Stimulated activated CD4-positive, alpha-beta T cell treated with anti-CD3 and anti-CD28 coated beads, TNF-alpha, amount 100 ng/mL, for 4 hours (primary cell): ENCODE results near the gene RDH8.
A peak's percentile ranks its signal among the peaks of the same experiment; 100 is the strongest.

Source experiments
- DNase-seq, 3 experiments: peaks; one replicate each; pipeline ENCODE4 v3.0.0-alpha.2; 2020; ENCODE audit warnings: low read depth in 3 of 3

Gene RDH8, protein sequence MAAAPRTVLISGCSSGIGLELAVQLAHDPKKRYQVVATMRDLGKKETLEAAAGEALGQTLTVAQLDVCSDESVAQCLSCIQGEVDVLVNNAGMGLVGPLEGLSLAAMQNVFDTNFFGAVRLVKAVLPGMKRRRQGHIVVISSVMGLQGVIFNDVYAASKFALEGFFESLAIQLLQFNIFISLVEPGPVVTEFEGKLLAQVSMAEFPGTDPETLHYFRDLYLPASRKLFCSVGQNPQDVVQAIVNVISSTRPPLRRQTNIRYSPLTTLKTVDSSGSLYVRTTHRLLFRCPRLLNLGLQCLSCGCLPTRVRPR

DNA sequence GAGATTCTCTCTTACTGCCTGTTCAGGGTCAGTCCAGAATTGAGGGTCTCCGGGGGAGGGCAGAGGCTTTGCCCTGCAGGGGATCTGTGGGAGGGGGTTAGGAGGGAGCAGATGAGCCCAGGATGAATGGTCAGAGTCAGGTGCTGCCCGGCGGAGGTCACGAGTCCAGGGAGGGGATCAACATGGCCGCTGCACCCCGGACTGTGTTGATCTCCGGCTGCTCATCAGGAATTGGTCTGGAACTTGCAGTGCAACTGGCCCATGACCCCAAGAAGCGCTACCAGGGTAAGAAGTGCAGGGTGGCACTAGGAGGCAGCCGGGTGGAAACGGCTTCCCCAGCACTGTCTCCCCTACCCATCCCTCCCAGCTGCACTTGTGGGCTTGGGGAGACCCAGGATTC, at the start of gene RDH8:
Gene RDH8, plus strand, starts transcription at position 168 of the 400 bp plus-strand sequence. Its CDS starts 15 bp downstream, at position 183.
- DNase-seq: no peak

DNA sequence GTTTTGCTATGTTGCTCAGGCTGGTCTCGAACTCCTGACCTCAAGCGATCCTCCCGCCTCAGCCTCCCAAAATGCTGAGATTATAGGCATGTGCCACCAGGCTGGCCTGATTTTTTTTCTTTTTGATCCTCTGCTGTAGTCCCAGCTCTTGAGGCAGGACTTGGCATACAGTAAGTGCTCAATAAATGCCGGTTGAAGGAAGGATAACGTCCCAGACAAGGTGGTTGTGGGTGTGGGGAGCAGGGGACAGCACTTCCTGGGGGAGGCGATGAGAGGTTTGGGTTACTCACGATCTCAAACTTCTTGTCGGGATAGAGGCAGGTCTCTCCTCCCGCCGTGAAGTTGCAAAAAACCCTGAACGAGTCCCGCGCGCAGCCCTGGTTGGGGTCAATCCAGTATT, 47.3 kb upstream of the RDH8 start:
- DNase-seq: no peak

GRCh38 chr19:9966448-9966847, 46.8 kb upstream of the RDH8 start:
- DNase-seq: no peak

DNA sequence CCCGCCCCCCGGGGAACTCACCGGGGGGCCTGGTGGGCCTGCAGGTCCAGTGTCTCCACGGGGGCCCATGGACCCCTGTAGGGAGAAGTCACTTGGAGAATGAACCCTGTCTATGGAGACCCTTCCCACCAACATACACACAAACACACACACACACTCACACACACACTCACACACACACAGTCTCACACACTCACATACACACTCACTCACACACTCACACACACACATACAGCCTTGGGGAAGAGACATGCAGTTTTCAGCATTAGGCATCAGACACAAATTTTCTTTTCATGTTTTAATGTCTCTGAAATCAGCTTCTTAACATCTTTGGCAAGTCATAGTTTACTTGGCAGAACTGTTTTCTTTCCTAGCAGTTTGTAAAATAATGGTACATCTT, 46.0 kb upstream of the RDH8 start:
- no peak for DNase-seq

DNA sequence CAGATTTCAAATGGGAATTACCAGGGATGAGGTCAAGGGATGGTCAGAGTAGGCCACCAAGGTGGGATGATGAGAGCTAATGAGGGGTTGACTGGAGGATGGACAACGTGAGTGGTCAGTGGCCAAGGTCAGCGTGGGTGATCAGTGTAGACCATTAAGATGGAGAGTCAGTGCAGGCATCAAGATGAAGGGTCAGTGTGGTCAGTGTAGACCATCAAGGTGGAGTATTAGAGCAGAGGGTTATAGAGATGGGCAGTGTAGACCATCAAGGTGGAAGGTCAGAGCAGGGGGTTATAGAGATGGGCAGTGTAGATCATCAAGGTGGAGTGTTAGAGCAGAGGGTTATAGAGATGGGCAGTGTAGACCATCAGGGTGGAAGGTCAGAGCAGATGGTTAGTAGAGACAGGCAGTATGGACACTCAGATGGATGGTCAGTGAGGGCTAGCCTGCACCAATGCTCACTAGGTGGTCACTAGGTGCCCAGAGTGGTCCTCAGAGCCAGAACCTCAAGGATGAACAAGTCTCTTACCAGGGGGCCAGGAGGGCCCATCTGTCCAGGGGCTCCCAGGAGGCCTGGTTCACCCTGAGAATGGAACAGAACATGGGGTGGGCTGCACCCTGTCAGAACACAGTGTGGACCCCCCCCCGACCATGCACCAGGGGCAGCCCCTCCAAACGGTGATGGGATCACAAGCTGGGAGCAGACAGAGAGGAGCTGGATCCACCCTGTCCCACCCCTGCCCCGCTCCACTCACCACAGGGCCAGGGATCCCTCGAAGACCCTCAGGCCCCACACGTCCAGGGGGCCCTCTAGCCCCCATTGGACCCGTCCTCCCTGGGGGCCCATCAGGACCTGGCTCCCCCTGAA, 44.2 kb upstream of the RDH8 start:
- DNase-seq: no peak

- no peak for DNase-seq
These were observed 43.7 kb upstream of the RDH8 start for GRCh38 chr19:9969688-9969975.

DNA sequence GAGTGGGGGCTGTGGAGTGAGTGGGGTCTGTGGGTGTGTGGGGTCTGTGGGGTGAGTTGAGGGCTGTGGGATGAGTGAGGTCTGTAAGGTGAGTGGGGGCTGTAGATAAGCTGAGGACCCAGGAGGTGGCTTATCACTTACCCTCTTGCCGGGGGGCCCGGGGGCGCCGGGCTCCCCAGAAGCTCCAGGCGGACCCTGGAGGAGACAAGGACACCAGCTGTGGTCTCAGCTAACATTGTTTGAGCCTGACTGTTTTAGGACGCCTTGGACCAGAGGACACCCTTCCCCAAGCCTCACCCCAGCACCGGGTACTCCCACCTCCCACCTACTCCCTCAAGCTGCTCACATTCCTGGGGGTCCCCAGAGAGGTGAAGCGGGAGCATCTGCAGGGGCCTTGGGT, 42.8 kb upstream of the RDH8 start:
- DNase-seq: no peak

DNA sequence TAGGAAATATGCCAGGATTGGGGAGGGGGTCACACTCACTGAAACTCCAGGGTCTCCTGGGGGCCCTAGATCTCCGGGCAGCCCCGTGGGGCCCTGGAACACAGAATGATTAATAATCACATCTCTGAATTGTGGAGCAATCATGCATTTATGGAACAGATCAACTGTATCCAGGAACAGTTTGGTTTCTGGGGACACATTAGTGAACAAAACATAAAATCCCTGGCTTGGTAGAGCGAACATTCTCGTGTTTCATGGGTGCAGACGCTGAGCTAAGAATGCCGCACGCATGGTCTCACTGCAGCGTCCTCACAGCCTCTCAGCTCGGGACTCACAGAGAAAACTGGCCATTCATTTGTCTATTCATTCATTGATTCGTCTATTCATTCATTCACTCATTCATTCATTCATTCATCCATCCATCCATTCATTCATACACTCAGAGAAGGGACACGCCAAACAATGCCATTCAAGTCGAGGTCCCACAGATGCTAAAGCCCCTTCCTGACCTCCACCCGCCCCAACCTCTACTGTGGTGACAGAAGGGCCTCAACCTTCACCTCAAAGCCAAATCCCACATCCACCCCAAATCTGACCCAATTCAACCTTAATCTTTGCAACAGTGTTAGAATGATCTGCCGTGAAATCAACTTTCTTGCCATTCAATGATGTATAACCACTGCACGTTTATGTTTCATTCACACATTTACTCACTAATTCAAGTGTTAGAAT, 42.0 kb upstream of the RDH8 start:
- no peak for DNase-seq

GRCh38 chr19:9972103-9972502, 41.2 kb upstream of the RDH8 start:
- DNase-seq: no peak

GRCh38 chr19:9981406-9982260, 31.6 kb upstream of the RDH8 start:
- no peak for DNase-seq

DNA sequence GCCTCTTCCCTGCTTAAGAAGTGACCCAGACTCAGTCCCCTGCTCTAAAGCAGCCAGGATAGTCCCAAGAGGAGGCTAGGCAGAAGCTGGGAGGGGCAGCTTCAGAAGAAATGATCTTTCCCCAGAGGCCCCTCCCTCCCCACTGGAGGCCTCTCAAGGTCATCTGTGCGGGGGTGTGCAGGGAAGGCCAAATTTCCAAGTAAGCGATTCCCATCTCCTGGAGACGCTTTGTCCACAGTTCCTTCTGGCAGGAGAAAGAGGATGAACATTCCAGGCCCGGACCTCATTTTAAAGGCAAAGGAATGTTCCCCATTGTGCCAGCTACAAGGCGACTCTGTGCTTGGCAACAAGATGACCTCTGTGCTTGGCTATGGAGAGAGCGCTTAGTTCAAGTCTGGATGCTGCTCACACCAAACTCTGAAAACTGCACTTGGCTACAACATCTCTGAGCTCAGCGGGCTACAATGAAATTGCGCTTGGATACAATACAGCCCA, 26.4 kb upstream of the RDH8 start:
- DNase-seq: no peak

DNA sequence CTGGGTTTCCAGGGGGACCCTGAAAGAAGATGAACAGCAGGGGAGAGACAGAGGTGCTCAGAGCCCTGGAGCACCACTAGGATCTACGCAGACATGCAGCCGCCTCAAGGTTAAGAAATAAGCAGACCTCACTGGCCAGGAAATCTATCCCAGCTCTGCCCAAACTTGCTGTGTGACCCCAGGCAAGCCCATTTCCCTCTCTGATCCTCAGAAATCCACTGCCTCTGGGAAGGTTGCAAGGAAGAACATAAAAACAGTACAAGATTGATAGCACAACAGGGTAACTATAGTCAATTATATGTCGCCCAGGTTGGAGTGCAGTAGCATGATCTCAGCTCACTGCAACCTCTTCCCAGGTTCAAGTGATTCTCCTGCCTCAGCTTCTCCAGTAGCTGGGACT, 23.8 kb upstream of the RDH8 start:
- DNase-seq: no peak

GRCh38 chr19:9991425-9992191, 21.7 kb upstream of the RDH8 start:
- DNase-seq: no peak

DNA sequence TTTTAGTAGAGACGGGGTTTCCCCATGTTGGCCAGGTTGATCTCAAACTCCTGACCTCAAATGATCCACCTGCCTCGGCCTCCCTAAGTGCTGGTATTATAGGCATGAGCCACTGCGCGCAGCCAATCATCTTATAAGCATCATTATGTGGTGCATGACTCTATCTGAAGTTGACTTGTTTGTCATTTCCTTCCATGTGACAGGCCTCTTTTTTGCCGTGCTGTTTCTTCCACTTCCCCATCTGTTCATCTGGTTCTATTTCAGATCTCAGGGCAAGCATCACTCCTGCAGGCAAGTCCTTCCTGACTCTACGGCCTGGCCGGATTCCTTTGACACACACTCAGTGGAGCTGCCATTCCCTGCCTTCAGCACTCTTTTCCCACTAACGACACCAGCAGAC, 18.2 kb upstream of the RDH8 start:
- no peak for DNase-seq

DNA sequence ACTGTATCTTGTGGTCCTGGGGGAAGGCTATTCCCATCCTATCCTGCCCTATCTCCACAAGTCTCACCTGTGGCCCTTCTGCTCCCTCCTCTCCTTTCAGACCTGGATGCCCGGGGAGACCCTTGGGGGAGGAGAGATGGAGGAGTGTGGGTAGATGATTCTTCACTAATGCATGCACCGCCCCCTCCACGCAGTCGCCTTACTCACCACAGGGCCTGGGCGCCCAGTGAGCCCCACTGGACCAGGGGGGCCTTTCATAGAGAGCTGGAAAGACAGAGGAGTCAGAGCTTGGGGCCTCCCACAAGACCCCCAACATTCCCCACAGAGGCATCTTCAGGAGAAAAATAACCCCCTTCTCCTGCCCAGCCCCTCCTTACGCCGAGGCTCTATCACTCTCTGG, 17.3 kb upstream of the RDH8 start:
- no peak for DNase-seq

DNA sequence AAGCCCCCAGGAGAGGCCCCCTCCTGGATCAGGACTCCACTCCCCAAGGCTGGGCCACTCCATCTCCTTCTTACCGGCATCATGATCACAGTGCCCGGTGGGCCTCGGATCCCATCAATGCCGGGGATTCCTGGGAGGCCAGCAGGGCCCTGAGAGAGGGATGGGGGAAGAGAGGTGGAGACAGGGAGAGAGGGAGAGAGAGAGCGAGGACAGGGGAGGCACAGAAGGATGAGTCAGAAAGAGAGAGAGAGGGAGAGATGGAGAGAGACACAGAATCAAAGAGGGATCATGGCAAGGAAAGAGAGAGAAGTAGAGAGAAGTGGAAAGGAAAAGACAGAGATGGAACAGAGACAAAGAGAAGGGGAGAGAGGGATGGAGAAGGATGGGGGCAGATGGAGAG, 16.7 kb upstream of the RDH8 start:
- DNase-seq: no peak

- DNase-seq: peak; percentile 24 to 43 (median 40)
These were observed 13.0 kb upstream of the RDH8 start for GRCh38 chr19:10000171-10000826.

DNA sequence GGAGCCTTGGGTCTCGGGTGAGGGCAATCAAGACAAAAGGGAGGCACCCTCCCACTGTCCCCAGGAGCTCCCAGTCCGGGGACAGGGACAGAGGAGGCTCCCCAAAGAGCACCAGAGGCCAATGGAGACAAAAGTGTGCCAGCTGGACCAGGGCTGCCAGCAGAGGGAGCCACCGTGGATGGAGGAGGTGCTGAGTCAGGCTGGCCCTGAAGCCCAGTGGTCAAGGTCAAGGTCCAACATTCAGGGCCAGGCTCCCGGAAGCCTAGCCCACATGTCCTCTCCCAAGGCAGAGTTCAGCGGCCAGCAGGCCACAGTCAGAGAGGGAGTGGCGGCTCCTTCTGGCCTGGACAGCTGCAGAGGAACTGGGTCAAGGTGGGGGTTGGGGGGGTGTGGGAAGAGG, 11.4 kb upstream of the RDH8 start:
- DNase-seq: no peak

GRCh38 chr19:10003271-10003670, 10.0 kb upstream of the RDH8 start:
- no peak for DNase-seq

DNA sequence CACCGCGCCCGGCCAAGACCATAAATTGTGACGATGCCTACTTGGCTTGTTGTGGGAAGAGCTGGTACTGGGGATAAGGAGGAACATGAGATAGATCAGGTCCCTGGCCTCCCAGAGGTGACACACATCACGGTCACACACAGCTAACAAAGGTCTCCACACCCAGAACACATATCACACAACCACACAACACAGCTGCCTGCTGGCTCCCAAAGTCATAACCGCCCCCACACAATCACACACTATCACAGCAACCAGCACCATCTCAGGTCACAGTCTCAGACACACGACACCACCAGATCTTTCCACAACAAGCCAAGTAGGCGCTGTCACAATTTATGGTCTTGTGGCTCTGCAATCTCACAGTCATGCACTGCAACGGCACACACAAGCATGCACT, 8.7 kb upstream of the RDH8 start:
- no peak for DNase-seq
